HepG2 (cell line): ENCODE results near the gene OR2F1.

ENCODE experiments used
- BRCA1 ChIP-seq: sonication (generic); formaldehyde crosslinking; IDR thresholded peaks from 2 replicates; pipeline ENCODE4 v1.4.0; 2020; ENCODE audit warnings: missing genetic modification reagents
- CEBPG ChIP-seq: IDR thresholded peaks from 2 replicates; pipeline ENCODE4 v1.6.1; 2016
- CENPBD1 ChIP-seq: sonication (generic); formaldehyde crosslinking; IDR thresholded peaks from 2 replicates; pipeline ENCODE4 v1.8.0; 2022; ENCODE audit warnings: missing genetic modification reagents, low read depth, mild to moderate bottlenecking, borderline replicate concordance
- CTCF ChIP-seq: sonication (generic); formaldehyde crosslinking; IDR thresholded peaks from 2 replicates; pipeline ENCODE4 v1.5.0; 2020; ENCODE audit warnings: mild to moderate bottlenecking, missing genetic modification reagents, moderate library complexity
- EP300 ChIP-seq, 3 experiments: sonication (generic) in 1 of 3; formaldehyde crosslinking in 1 of 3; IDR thresholded peaks; 2 replicates each; pipeline versions ENCODE4 v1.5.1 to v1.6.1; 2011 to 2020; ENCODE audit warnings: low read depth in 2 of 3, low read length in 2 of 3, borderline replicate concordance in 1 of 3, improper control_type of control experiment in 1 of 3, mild to moderate bottlenecking in 1 of 3, missing genetic modification reagents in 1 of 3, moderate library complexity in 1 of 3
- FOXJ3 ChIP-seq: sonication (generic); formaldehyde crosslinking; IDR thresholded peaks from 2 replicates; pipeline ENCODE4 v1.4.0; 2020; ENCODE audit warnings: missing genetic modification reagents, mild to moderate bottlenecking, borderline replicate concordance
- KDM3A ChIP-seq: IDR thresholded peaks from 2 replicates; pipeline ENCODE4 v1.6.1; 2018; ENCODE audit warnings: low read depth, missing compliant biosample characterization
- NR2F6 ChIP-seq, 2 experiments: IDR thresholded peaks; 2 replicates each; pipeline ENCODE4 v1.6.1; 2016; ENCODE audit warnings: antibody characterized with exemption in 1 of 2, mild to moderate bottlenecking in 1 of 2
- RCOR2 ChIP-seq: IDR thresholded peaks from 2 replicates; pipeline ENCODE4 v1.6.1; 2016; ENCODE audit warnings: missing biosample characterization, missing genetic modification reagents
- TP53 ChIP-seq: sonication (generic); formaldehyde crosslinking; conservative IDR thresholded peaks from 2 replicates; pipeline ENCODE4 v1.4.0; 2020; ENCODE audit warnings: missing genetic modification reagents
- ZNF232 ChIP-seq: sonication (generic); formaldehyde crosslinking; IDR thresholded peaks from 2 replicates; pipeline ENCODE4 v1.4.0; 2020; ENCODE audit warnings: missing genetic modification reagents, borderline replicate concordance
- ZNF337 ChIP-seq: sonication (generic); formaldehyde crosslinking; IDR thresholded peaks from 2 replicates; pipeline ENCODE4 v1.5.1; 2020; ENCODE audit warnings: missing genetic modification reagents, low read depth, mild to moderate bottlenecking, borderline replicate concordance
- ZNF513 ChIP-seq: sonication (generic); formaldehyde crosslinking; conservative IDR thresholded peaks from 2 replicates; pipeline ENCODE4 v1.5.0; 2020; ENCODE audit warnings: missing genetic modification reagents

GRCh38 chr7:143909863-143910262, 44.8 kb upstream of the OR2F1 start:
- TF ChIP-seq ZNF337 (CRISPR knock-in tag) (no peak), EP300 (IDR thresholded peaks at IDR 0.05; ENCODE audit: low read depth in 2 of 2, low read length in 2 of 2) (no peak), EP300 (CRISPR knock-in tag; IDR thresholded peaks at IDR 0.05; ENCODE audit: borderline replicate concordance) (no peak), KDM3A (CRISPR knock-in tag) (no peak), CTCF (CRISPR knock-in tag) (no peak), CEBPG (no peak), RCOR2 (CRISPR knock-in tag) (no peak), BRCA1 (CRISPR knock-in tag) (no peak), CENPBD1 (no peak), ZNF513 (CRISPR knock-in tag) (no peak), TP53 (no peak), ZNF232 (no peak), FOXJ3 (CRISPR knock-in tag) (no peak), NR2F6 (IDR thresholded peaks at IDR 0.05) (no peak), NR2F6 (CRISPR knock-in tag; IDR thresholded peaks at IDR 0.05) (no peak)
